HepG2 (cell line): Measurements from ENCODE around the gene PAIP1.

ENCODE experiments used
- BRCA1 ChIP-seq: sonication (generic); formaldehyde crosslinking; IDR thresholded peaks from 2 replicates; pipeline ENCODE4 v1.4.0; 2020; ENCODE audit warnings: missing genetic modification reagents
- EP300 ChIP-seq, 3 experiments: sonication (generic) in 1 of 3; formaldehyde crosslinking in 1 of 3; IDR thresholded peaks; 2 replicates each; pipeline versions ENCODE4 v1.5.1 to v1.6.1; 2011 to 2020; ENCODE audit warnings: low read depth in 2 of 3, low read length in 2 of 3, borderline replicate concordance in 1 of 3, improper control_type of control experiment in 1 of 3, mild to moderate bottlenecking in 1 of 3, missing genetic modification reagents in 1 of 3, moderate library complexity in 1 of 3
- SRF ChIP-seq: IDR thresholded peaks from 2 replicates; pipeline ENCODE4 v1.6.1; 2011; ENCODE audit warnings: mild to moderate bottlenecking, low read depth, low read length, moderate library complexity
- ZBTB1 ChIP-seq: sonication (generic); formaldehyde crosslinking; IDR thresholded peaks from 2 replicates; pipeline ENCODE4 v1.4.0; 2020; ENCODE audit warnings: missing genetic modification reagents, borderline replicate concordance
- ZFP36L1 ChIP-seq: sonication (generic); formaldehyde crosslinking; IDR thresholded peaks from 2 replicates; pipeline ENCODE4 v1.8.0; 2022; ENCODE audit warnings: mild to moderate bottlenecking, missing genetic modification reagents, moderate library complexity
- ZNF274 ChIP-seq: sonication (generic); formaldehyde crosslinking; IDR thresholded peaks from 2 replicates; pipeline ENCODE4 v1.5.1; 2020; ENCODE audit warnings: mild to moderate bottlenecking, missing genetic modification reagents
- ZZZ3 ChIP-seq: sonication (generic); formaldehyde crosslinking; IDR thresholded peaks from 2 replicates; pipeline ENCODE4 v1.4.0; 2020; ENCODE audit warnings: missing genetic modification reagents, mild to moderate bottlenecking, borderline replicate concordance
- TF ChIP-seq, protein P1 (sequence below): IDR thresholded peaks from 2 replicates; pipeline ENCODE4 v1.6.1; 2012; ENCODE audit warnings: inconsistent platforms

DNA sequence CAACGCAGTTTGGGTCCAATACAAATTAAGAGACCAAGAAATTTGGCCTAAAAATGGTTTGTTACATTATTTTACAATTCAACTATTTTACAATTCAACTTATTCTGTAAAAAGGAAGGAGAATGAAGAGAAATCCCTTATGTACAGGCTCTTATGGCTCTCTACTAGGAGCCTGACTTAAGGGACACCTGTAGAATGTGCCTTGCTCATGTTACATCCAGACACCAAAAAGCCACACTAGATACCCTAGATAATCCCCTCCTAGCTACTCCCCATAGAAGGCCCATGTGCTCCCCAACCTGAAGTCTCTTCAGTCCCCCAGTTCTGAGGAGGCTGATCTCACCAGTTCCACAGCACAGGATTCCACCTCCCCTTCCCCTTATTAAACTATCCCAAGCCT lies 32.0 kb upstream of the PAIP1 start:
- no peak for TF ChIP-seq BRCA1
- no peak for TF ChIP-seq ZZZ3 (CRISPR knock-in tag)
- TF ChIP-seq EP300 (IDR thresholded peaks at IDR 0.05; ENCODE audit: low read depth in 2 of 2, low read length in 2 of 2) = no peak
- no peak for TF ChIP-seq EP300 (CRISPR knock-in tag; IDR thresholded peaks at IDR 0.05; ENCODE audit: borderline replicate concordance)
- TF ChIP-seq ZFP36L1 (CRISPR knock-in tag) = no peak
- TF ChIP-seq ZNF274 (CRISPR knock-in tag) = no peak
- TF ChIP-seq ZBTB1 (CRISPR knock-in tag) = no peak
- TF ChIP-seq, protein P1, sequence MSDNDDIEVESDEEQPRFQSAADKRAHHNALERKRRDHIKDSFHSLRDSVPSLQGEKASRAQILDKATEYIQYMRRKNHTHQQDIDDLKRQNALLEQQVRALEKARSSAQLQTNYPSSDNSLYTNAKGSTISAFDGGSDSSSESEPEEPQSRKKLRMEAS = no peak
- TF ChIP-seq SRF = no peak
